Endothelial cell of hepatic sinusoid (primary cell): ENCODE data around the gene CDK5.

Experiments
- in situ Hi-C: cut with HindIII; loops from 2 replicates; pipeline ENCODE4 v1.10.0; 2017; ENCODE audit warnings: low sequenced_read_pairs

CDK5 gene

DNA sequence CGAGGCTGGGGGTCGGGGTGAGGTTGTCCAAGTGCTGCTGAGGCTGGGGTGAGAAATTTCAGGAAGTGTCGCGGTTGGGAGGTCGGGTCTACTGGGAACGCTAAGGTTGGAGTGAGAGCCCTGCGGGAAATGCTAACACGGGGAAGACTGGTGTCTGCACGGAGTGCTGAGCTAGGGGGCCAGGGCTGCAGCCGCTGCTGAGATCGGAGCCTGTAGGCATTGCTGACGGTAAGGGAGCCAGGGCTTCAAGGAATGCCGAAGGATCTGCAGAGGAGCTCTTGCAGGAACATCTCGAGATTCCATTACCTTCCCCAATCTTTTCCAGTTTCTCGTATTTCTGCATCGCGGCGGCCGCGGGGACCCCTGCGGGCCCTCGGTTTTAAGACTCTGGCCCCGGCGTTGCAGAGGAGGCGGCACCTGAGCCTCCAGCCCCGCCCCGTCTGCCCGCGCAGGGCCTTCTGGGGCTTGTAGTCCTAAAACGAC lies at the start of gene CDK5:
Gene CDK5, minus strand, starts transcription at position 392 of the 483 bp plus-strand sequence. Its CDS starts 49 bp downstream, at position 343.
- in situ Hi-C loops, result no loop called here

DNA sequence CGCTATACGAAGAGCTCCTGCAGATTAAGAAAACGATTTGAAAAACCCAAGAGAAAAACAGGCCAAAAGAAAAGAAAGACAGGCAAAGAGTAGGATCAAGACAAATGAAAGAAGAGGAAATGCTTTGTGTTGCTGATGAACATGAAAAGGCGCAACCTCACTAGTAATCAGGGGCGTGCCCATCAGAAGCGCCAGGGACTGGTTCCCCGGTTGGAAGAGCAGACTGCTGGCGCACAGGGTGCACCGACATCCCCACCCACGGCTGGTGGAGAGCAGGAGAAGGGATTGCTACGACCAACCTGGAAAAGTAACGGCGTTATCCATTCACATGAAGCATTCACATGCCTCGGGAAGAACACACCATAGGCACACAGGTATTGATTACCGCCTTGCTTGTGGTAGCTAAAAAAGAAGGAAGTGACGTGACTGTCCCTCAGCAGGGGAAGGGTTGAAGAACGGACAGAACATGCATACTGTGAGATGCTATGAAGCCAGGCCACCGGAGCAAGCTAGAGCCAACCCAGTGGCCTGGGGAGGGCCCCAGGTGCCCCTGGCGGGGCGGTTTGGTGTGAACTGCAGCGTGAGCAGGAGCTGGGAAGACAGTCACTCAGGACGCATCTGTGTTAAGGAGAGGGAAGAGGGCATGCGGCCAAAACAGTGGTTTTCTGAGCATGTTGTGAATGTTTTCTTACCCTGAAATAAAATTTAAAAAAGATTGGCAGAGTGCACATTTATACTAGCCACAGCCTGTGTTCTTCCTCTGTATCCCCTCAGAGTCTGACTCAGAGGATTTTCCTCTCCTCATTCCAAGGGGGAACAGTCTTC lies 46.9 kb upstream of the CDK5 start:
- in situ Hi-C loops, result no loop called here

DNA sequence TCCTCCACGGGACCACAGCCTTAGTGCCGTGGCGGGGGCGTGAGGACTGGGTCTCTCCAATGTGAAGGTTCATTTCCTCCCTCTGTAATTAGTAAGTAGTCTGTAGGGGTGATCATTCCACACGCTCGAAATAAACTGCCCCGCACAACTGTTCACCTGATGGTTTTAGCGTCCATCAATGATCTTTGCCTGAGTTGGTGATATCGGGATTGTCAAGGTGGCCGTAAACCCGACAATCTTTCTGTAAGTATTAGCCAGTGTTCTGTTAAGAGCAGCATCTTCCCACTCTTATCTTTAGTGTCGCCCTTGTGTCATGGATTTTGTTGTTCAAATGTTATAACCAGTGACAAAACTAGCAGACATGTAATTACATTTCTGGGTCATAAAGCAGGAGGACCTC lies 46.3 kb upstream of the CDK5 start:
- in situ Hi-C loops, result no loop called here

DNA sequence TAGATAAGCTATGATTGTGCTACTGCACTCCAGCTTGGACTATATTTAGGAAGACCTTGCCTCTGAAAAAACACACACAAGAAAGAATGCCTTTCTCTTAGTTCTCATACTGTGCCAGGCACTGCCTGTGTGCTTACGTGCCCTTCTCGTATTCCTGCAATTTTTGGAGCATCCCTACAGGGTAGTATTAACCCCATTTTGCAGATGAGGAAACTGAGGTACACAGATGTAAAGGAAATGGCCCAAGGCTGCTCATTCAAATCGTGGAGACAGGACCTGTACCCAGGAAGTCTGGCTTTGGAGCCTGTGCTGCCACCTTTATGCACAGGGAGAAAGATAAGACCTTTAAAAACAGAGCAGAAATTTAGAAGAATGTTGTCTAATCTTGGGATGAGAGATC lies 45.3 kb upstream of the CDK5 start:
- in situ Hi-C loops, result no loop called here

DNA sequence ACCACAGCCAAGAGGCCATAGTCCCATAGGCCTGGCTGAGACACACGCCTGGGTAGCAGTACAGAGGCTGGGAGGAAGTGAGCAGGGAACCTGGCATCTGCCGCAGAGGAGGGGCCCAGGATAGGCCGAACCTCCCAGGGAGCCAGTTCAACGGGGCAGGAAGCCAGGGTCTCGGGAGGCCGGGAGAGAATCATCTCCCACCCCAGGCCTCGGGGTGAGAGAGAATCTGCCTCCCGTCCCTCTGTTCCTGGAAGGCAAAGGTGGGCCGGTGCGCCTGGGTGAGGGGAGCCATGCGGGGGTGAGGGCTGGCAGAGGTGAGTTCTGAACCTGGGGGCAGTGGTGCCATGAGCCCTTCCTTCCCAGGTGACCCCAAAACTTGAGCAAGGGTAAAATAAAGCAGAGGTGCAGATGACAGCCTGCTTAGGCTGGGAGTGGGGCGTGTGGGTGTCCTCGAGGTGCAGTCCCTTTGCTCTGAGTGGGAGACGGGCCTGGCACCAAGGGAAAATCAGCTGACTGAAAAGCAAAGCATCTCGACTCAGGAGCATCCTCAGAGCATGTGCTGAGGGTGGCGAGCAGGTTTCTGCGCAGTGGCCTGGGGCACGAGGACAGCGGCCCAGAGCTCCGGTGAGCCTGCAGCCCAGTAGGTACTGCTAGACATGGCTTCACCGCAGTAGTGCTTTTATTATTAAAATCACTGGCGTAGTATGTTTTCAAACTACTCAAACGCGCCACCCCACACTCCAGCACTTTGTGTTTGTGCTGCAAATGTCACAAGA lies 44.1 kb upstream of the CDK5 start:
- in situ Hi-C loops, result no loop called here

DNA sequence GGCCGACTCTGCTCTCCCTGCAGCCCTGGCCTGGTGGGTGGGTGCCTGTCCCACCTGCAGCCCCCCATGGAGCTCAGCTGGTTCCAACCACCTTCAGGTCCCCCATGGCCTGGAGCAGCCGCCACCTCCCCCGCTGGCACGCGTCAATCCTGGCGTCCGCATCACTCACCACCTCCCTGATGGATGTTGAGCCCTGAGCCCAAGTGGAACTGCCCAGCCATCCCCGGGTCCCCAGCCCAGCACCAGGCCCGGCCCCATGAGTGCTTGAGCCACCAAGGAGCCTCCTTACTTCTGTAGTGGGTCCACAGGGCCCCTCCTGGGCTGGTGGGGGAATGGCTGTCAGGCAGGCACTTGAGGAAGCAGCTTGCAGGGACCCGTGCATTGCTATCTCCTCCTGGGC lies 43.2 kb upstream of the CDK5 start:
- in situ Hi-C loops, result no loop called here

DNA sequence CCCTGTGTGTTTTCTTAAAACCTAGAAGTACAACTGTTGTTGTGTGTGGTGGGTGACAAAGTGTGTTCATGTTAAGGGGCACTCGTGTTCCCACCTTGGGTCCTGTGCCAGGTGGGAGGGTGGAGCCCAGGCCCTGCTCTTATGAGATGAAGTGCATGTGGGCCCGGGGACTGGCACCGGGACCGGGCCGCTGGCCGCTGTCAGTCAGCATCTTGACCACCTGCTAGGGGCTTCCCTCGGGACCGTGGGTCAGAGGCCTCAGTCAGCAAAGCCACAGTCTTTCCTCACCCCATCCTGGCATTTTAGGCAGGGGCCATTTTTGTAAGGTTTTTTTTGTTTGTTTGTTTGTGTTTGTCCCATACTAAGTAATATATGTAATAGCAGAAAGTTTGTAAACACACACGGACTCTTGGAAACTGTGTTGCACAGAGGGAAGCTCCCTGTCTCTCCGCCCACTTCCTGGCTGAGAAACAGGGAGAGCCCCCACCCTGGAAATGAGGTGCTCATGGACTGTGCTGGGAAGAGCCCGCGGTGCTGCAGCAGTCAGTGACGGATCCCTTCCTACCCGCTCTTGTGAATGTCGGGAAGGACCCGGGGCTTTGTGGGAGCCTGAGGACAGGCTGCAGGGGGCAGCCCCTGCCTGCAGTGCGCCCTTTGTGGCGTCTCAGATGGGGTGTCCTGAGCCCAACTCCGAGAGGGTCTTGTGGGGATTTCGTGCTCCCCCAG lies 42.0 kb upstream of the CDK5 start:
- in situ Hi-C loops, result no loop called here

DNA sequence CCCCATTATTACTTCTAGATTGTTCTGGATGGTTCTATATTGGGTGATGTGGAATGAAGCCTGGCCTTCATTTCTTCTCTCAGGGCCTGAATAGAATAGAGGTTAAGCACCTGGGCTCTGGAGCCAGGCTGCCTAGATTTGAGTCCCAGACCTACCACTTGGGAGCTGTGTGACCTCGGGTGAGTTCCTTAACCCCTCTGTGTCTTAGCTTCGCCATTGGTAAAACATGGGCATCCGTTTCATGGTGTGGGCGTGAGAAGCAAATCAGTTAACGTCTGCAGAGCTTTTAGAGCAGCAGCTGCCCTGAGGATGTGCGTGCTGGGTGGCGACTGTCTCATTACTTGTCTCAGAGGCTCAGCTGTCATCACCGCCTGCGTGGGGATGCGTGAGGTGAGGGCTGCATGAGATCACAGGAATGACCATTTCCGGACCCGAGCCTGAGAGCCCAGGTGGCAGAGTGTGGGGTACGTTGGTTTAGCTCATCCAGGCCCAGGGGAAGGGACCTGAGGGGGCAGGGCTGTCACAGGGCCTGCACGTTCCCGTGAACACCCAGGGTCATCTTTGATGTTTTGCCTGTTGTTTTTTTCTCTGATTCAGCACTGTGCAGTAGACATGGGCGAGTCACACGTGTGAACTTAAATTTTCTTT lies 38.3 kb upstream of the CDK5 start:
- in situ Hi-C loops, result no loop called here

DNA sequence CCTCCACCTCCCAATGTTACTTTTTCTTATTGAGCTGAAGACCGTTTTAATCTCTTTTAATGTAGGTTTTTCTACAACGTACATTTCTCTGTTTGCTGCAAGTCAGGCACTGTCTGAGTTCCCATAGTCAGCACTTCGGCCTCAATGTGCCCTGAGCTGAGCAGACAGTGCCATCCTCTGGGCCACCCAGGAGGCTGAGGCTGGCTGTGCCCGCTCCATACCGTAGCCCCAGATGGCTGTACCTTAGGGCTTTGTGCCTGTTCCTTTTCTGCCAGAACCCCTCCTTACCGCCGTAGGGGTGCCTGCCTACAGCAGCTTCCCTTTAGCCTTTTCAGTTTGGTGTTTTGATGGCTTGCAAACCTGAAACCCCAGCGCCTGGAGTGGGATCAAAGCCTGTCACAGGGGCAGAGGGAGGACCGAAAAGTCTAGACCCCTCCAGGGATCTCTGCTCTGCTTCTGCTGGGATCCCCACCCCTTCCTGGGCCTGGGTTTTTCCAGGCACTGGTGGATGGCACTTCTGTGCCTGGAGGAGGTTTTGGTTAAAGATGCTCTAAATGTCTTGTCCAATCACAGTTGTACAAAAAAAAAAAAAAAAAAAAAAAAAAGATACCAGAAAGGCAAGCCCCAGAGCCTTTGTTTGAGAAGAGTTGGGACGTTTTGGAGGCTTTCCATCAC lies 37.6 kb upstream of the CDK5 start:
- in situ Hi-C loops, result no loop called here

DNA sequence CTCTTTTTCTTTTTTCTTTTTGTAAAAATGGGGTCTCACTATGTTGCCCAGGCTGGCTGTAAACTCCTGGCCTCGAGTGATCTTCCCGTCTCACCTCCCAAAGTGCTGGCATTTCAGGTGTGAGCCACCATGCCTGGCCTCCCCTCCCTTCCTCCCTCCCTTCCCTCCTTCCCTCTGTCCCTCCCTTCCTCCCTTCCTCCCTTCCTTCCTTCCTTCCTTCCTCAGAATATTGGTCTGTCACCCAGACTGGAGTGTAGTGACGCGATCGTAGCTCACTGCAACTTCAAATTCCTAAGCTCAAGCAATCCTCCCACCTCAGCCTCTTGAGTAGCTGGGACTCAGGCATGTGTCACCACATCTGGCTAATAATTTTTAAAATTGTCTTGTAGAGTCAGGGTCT lies 37.0 kb upstream of the CDK5 start:
- in situ Hi-C loops, result no loop called here

DNA sequence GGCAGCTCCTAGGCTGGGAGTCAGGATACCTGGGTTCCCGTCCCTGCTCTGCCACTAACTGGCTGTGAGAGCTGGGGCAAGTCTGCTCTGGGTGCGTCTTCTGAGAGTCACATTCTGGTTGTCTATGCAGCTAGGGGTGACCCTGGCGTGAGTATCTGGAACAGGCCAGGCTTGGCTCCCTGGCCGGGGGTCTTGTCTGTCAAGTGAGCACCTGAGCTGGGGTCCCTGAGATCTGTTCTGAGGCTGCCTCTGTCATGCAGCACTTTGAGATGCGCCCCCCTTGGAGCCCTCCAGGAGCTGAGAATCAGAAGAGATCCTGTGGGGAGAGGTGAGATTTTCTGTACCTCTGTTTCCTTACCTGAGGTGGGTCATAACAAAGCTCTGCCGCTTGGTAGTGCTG lies 36.1 kb upstream of the CDK5 start:
- in situ Hi-C loops, result no loop called here

DNA sequence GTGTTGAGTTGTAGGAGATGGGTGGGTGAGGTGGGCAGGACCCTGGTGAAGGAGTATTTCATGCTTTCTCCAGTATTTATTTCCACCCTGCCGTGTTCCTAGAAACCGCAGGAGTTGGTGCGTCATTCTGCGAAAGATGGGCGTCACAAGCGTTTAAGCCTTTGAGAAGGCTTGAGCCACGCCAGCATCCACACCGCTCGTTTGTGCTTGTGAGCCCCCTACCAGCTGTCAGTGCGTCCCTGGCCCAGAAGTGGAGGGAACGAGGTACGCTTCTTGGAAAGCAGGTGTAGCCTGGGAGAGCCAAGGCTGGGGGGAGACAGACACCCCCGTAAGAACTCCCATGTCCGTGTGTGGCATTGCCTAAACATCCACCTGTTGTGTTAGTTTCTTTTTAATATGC lies 34.3 kb upstream of the CDK5 start:
- in situ Hi-C loops, result no loop called here

DNA sequence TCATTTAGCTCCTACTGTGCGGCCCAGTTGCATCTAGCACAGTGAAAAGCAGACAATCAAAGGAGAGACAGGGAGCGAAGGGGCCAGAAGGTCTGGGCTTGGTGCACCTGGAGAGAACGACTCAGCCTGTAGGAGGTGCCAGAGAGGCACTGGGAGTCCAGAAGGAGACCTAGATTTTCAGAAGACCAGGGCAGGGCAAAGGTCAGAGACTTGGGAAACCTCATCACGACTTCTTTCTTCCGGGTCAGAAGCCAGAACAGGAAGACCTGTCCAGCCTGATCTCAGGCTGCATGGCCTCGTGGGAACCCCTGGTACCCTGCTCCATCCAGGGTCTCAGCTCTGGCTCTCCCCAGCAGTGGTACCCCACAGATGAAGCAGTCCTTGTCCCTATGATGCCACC lies 33.7 kb upstream of the CDK5 start:
- in situ Hi-C loops, result no loop called here

DNA sequence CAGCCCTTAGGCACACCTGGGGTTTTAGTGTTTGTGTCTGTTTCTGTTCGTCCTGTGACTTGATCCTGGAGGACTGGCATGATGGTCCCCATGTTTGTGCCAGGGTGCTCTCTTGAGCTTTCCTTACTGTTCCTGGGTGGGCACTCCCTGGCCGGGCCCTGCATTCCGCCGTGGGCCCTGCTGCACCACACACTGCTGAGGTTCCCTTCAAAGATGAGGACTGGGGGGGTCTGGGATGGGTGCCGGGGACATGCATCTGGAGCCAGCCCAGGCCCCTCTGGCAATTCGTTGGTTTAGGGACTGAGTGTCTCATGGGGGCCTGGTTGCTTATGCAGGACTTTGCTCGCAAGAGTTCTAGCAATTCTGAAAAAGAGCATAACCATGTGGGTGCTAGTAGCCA lies 33.3 kb upstream of the CDK5 start:
- in situ Hi-C loops, result no loop called here

DNA sequence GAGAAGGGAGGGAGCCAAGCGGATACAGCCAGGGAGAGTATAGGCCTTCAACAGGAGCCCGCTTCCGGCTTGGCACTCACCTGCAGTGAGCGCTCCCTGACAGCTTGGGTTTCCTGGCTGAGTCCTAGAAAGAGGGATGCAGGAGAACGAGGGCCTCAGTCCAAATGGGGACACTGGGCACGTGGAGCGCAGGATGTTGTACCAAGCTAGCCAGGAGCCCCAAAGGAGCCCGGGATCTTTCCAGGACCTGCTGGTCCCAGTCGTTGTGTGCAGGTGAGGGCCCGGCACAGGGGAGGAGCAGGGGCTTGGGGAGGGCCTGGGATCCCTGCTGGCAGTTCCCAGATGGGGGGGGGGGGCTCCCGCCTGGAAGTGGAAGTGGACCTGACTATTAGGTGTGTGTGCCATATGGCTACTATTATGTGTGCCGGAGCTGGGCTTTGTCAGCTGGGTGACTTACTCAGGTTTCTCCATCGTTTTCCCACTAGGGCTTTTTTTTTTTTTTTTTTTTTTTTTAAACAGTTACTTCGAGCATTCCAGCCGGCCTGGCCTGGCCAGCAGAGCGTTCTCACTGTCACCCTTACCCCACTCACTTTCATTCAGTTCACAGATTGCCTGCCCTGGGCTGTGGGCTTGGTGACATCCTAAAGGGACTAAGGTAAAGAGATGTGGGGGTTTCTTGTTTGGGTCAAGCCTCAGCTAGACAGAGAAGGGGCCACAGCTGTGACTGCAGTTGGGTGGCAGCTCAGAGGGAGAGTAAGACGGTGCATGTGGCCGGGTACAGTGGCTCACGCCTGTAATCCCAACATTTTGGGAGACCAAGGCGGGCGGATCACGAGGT lies 32.4 kb upstream of the CDK5 start:
- in situ Hi-C loops, result loop anchor here (5.0 kb wide), 2 partner anchors 58 to 77 kb away; partner anchors contain the start of gene GBX1

DNA sequence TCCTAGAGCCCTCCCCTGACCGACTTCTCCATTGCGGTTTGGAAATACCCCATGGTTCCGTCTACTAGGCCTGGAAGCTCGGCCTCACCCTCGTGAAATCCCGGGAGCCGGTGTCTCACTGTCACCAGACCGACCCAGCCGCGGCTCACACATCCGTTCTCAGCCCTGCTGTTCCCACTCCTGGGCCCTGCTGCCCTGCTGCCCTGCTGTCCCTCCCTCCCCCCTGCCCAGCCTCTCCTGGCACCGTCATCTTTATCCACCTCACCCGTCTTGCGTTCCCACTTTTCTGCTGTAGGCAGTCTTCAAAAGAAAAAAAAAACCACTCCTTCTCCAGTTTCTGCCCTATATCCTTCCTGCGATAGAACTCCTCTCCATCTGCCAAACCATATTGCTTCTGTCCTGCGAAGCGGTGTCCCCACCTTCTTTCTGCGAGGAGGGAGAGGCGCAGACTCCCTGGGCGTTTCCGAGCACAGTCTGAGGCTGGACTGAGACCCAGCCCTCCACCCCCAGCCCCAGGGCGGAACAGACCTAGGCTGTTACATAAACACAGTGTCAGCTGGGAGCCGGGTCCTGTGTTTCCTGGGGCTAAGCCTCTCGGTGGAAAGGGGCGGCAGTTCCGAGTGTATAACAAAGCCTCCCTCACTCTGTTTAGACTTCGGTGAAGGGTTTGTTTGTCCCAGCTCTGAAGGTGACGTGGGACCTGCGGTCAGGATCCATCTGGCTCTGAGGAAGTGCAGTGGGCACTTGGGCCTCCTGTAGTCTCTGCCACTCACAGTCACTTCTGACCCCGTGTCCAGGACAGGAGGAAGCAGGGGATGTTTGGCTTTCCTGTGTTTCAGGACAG lies 31.4 kb upstream of the CDK5 start:
- in situ Hi-C loops, result loop anchor here (5.0 kb wide), 2 partner anchors 57 to 78 kb away; partner anchors contain the start of gene GBX1

DNA sequence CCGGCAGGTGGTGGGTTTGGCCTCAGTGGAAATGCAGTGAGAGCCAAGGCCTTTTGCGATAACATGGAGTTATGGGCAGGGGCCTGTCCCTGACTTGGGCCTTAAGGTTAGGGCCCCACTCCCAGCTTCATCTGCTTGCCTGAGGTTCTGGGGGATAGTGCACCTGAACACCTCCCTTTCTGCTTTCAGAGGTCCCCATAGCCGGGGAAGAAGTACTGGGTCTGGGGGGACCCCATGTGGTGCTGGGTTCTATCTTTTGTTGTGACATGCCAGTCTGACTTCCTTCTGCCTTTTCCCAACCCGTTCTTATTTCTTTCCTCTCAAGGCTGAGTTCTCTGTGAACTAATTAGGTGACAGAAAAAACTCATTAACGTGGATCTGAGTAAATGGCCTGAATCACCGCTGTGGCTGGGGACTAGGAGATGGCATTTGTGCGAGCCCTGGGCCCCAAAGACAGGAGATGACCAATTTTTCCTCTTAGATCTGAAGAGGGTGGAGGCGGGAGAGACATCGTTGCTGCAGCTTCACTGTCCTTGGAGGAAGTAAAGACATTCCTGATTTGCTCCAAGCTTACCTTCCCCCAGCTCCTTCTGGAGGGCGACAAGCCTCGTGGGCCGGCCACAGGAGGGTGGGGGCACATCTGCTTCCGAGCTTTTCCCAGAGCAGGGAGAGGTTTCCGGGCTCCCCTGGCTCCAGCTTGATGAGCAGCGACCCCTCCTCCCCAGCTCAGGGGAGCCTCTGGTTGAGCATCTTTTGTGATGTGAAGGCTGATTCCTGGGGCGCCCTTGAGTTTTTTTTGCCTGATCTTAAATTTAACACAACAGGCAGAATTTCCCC lies 30.5 kb upstream of the CDK5 start:
- in situ Hi-C loops, result loop anchor here (5.0 kb wide), 2 partner anchors 56 to 79 kb away; partner anchors contain the start of gene GBX1
